Lung (tissue), 12 donors: ENCODE data around the gene VEGFA. TPM values are rescaled to one million over a fixed set of nuclear protein-coding genes. Genes with fewer than 3 reads are reported as not detected.

Experiments
- ATAC-seq: fragments of 200-7000 bp; cut with Tn5 transposase; one replicate; pipeline ENCODE4 v1.9.1; 2020; ENCODE audit warnings: moderate number of reproducible peaks; ENCODE audit not compliant: insufficient read depth, low FRiP score
- DNase-seq, 3 donors: peaks; one replicate each; pipeline ENCODE4 v3.0.0-alpha.2; 2013 to 2017
- H3K27ac ChIP-seq, 2 donors: one replicate each; pipeline ENCODE4 v1.5.1; 2013; ENCODE audit warnings: mild to moderate bottlenecking in 2 of 2, moderate library complexity in 2 of 2, control low read depth in 1 of 2, inconsistent platforms in 1 of 2, low read depth in 1 of 2, low read length in 1 of 2
- H3K27me3 ChIP-seq, 3 donors: one replicate each; pipeline ENCODE4 v1.5.1; 2013; ENCODE audit warnings: low read length in 2 of 3; ENCODE audit not compliant: control insufficient read depth in 3 of 3, insufficient read depth in 3 of 3
- H3K36me3 ChIP-seq, 4 donors: one replicate each; pipeline ENCODE4 v1.5.1; 2013; ENCODE audit warnings: low read length in 4 of 4, mild to moderate bottlenecking in 1 of 4, moderate library complexity in 1 of 4; ENCODE audit not compliant: control insufficient read depth in 4 of 4, insufficient read depth in 4 of 4
- H3K4me1 ChIP-seq, 5 donors: one replicate each; pipeline ENCODE4 v1.5.1; 2013; ENCODE audit warnings: low read length in 5 of 5, mild to moderate bottlenecking in 2 of 5, moderate library complexity in 1 of 5; ENCODE audit not compliant: control insufficient read depth in 5 of 5, insufficient read depth in 5 of 5
- H3K4me3 ChIP-seq: one replicate; pipeline ENCODE4 v1.5.1; 2013; ENCODE audit warnings: mild to moderate bottlenecking, control low read depth, moderate library complexity
- H3K9ac ChIP-seq, 2 donors: one replicate each; pipeline ENCODE4 v1.5.1; 2013; ENCODE audit warnings: low read length in 2 of 2, control low read depth in 1 of 2; ENCODE audit not compliant: insufficient read depth in 1 of 2
- H3K9me3 ChIP-seq, 4 donors: one replicate each; pipeline ENCODE4 v1.5.1; 2013; ENCODE audit warnings: low read length in 3 of 4, mild to moderate bottlenecking in 1 of 4, moderate library complexity in 1 of 4; ENCODE audit not compliant: control insufficient read depth in 4 of 4, insufficient read depth in 3 of 4
- CTCF ChIP-seq: IDR thresholded peaks from 2 replicates; pipeline ENCODE4 v1.5.1; 2012; ENCODE audit warnings: mild to moderate bottlenecking; ENCODE audit errors: control extremely low read depth, extremely low read depth
- WGBS, 2 donors: extraction: QIAGEN DNeasy Blood & Tissue Kit; methylation state at CpG; one replicate each; pipeline ENCODE4 v1.1.7; 2013; 5-methylcytosine and 5-hydroxymethylcytosine counted together
- polyA plus RNA-seq, 2 donors: library from polyadenylated mRNA; stranded (reverse); fragments of 200-250 nt; gene quantifications; one replicate each; pipeline ENCODE4 v1.2.1, GENCODE V29; 2013
- total RNA-seq, 2 donors: library from RNA; depleted of rRNA in 1 of 2; stranded (reverse); fragments of >200 nt in 1 of 2; gene quantifications; one replicate each; pipeline ENCODE4 v1.2.1, GENCODE V29; 2014 to 2021
- donor health status: control.
- donor health status: control.
- donor health status: Bipolar disorder and iron deficiency.
- donor health status: healthy.
- donor health status: DM: yes; HTN: yes; CAD: no.

VEGFA gene
- total and polyA plus RNA-seq, 4 donors = 98.3 to 275 (median 140) TPM

- no peak for TF ChIP-seq CTCF
- Histone ChIP-seq H3K36me3 (no peaks in the 10 kb centered on the region), H3K9me3 (peaks cover 0 to 1% (median 0%) of the 10 kb centered on the region in 4 donors), H3K27ac (no peak overlapping the region), H3K27me3 (no peaks in the 10 kb centered on the region), H3K4me1 (peaks cover 0 to 35% (median 15%) of the 10 kb centered on the region in 5 donors), H3K4me3 (no peak overlapping the region), H3K9ac (no peak overlapping the region)
- 59 to 61% methylated on average over 11 of the region's 11 CpGs for WGBS, 2 donors
- ATAC-seq (no peak), DNase-seq (peak; percentile 92 to 95 (median 94))
Measured at GRCh38 chr6:43807228-43808061, 37.4 kb downstream of the VEGFA start.

GRCh38 chr6:43808412-43808811 lies 38.4 kb downstream of the VEGFA start:
- ATAC-seq (no peak), DNase-seq (no peak)
- no peak overlapping the region for H3K4me3 ChIP-seq
- H3K36me3 ChIP-seq = no peaks in the 10 kb centered on the region
- H3K27ac ChIP-seq = no peak overlapping the region
- H3K9ac ChIP-seq = no peak overlapping the region
- peaks cover 0 to 29% (median 12%) of the 10 kb centered on the region in 5 donors for H3K4me1 ChIP-seq
- TF ChIP-seq CTCF = no peak
- WGBS, 2 donors = 97 to 98% methylated on average over 7 of the region's 7 CpGs
- no peaks in the 10 kb centered on the region for H3K27me3 ChIP-seq
- H3K9me3 ChIP-seq = peaks cover 0 to 1% (median 0%) of the 10 kb centered on the region in 4 donors

- H3K36me3 ChIP-seq = no peaks in the 10 kb centered on the region
- peaks cover 0 to 1% (median 0%) of the 10 kb centered on the region in 4 donors for H3K9me3 ChIP-seq
- DNase-seq (no peak), ATAC-seq (no peak)
- no peaks in the 10 kb centered on the region for H3K27me3 ChIP-seq
- peaks cover 0 to 28% (median 12%) of the 10 kb centered on the region in 5 donors for H3K4me1 ChIP-seq
- no peak overlapping the region for H3K9ac ChIP-seq
- WGBS, 2 donors = 80 to 82% methylated on average over 14 of the region's 14 CpGs
- H3K27ac ChIP-seq = no peak overlapping the region
- TF ChIP-seq CTCF = no peak
- H3K4me3 ChIP-seq = no peak overlapping the region
Measured at GRCh38 chr6:43809417-43810305, 39.6 kb downstream of the VEGFA start.
